Dedifferentiated amniotic fluid mesenchymal stem cell (primary cell): ENCODE data around the gene ING5.
"Not testable (repeated sequence)": the region's sequence is repeated elsewhere in the genome, so short reads cannot be mapped to it uniquely, and the experiment has no call there.

Experiments used
- DNase-seq: peaks from one replicate; pipeline ENCODE4 v3.0.0-alpha.2; 2016; ENCODE audit errors: extremely low spot score

ING5 gene

GRCh38 chr2:241701399-241702154 lies at the start of gene ING5:
ING5 (plus strand) TSS chr2:241702039; CDS start chr2:241702066, 27 bp downstream.
- peak; percentile 85 for DNase-seq

- no peak for DNase-seq
Measured at GRCh38 chr2:241652142-241652541, 49.7 kb upstream of the ING5 start.

GRCh38 chr2:241652722-241653121 lies 49.1 kb upstream of the ING5 start:
- no peak for DNase-seq

- no peak for DNase-seq
Measured at GRCh38 chr2:241653210-241653750, 48.6 kb upstream of the ING5 start.

GRCh38 chr2:241654551-241654950 lies 47.3 kb upstream of the ING5 start:
- no peak for DNase-seq

- DNase-seq, result no peak
Measured at GRCh38 chr2:241655516-241656189, 46.2 kb upstream of the ING5 start.

- DNase-seq, result no peak
Measured at GRCh38 chr2:241656190-241656741, 45.6 kb upstream of the ING5 start.

GRCh38 chr2:241657786-241658254 lies 44.0 kb upstream of the ING5 start:
- no peak for DNase-seq

- no peak for DNase-seq
Measured at GRCh38 chr2:241658296-241658695, 43.5 kb upstream of the ING5 start.

- DNase-seq, result peak; percentile 59
Measured at GRCh38 chr2:241659150-241659739, 42.6 kb upstream of the ING5 start.

GRCh38 chr2:241660593-241661213 lies 41.1 kb upstream of the ING5 start:
- DNase-seq, result no peak

GRCh38 chr2:241662731-241663130 lies 39.1 kb upstream of the ING5 start:
- DNase-seq, result not testable (repeated sequence)

GRCh38 chr2:241665731-241666440 lies 36.0 kb upstream of the ING5 start:
- no peak for DNase-seq

- no peak for DNase-seq
Measured at GRCh38 chr2:241666627-241667400, 35.0 kb upstream of the ING5 start.

GRCh38 chr2:241668354-241668753 lies 33.5 kb upstream of the ING5 start:
- DNase-seq, result no peak

GRCh38 chr2:241668839-241669238 lies 33.0 kb upstream of the ING5 start:
- DNase-seq, result no peak

GRCh38 chr2:241670333-241671110 lies 31.3 kb upstream of the ING5 start:
- DNase-seq, result no peak

GRCh38 chr2:241671457-241672240 lies 30.2 kb upstream of the ING5 start:
- DNase-seq, result no peak
